HepG2 (cell line): ENCODE measurements around the gene THADA. TPM values are rescaled to one million over a fixed set of nuclear protein-coding genes. Genes with fewer than 3 reads are reported as not detected.
A peak's percentile ranks its signal among the peaks of the same experiment; 100 is the strongest.

Experiments
- AHDC1 ChIP-seq: sonication (generic); formaldehyde crosslinking; IDR thresholded peaks from 2 replicates; pipeline ENCODE4 v1.5.1; 2020; ENCODE audit warnings: mild to moderate bottlenecking, missing genetic modification reagents, borderline replicate concordance
- BRD4 ChIP-seq: sonication (generic); formaldehyde crosslinking; IDR thresholded peaks from 2 replicates; pipeline ENCODE4 v1.4.0; 2020; ENCODE audit warnings: missing genetic modification reagents
- CCDC6 ChIP-seq: sonication (generic); formaldehyde crosslinking; IDR thresholded peaks from 2 replicates; pipeline ENCODE4 v1.8.1; 2022; ENCODE audit warnings: mild to moderate bottlenecking, missing genetic modification reagents, moderate library complexity
- DMAP1 ChIP-seq: IDR thresholded peaks from 2 replicates; pipeline ENCODE4 v1.6.1; 2016
- EP300 ChIP-seq, 3 experiments: sonication (generic) in 1 of 3; formaldehyde crosslinking in 1 of 3; IDR thresholded peaks; 2 replicates each; pipeline versions ENCODE4 v1.5.1 to v1.6.1; 2011 to 2020; ENCODE audit warnings: low read depth in 2 of 3, low read length in 2 of 3, borderline replicate concordance in 1 of 3, improper control_type of control experiment in 1 of 3, mild to moderate bottlenecking in 1 of 3, missing genetic modification reagents in 1 of 3, moderate library complexity in 1 of 3
- HMG20A ChIP-seq: IDR thresholded peaks from 2 replicates; pipeline ENCODE4 v1.6.1; 2016; ENCODE audit warnings: borderline replicate concordance
- HNRNPL ChIP-seq: fragments of 200-400 bp; formaldehyde crosslinking; IDR thresholded peaks from 2 replicates; pipeline ENCODE4 v1.6.1; 2017; ENCODE audit warnings: mild to moderate bottlenecking, low read depth, low read length
- KDM6A ChIP-seq: IDR thresholded peaks from 2 replicates; pipeline ENCODE4 v1.6.1; 2016; ENCODE audit warnings: low read depth
- RBAK ChIP-seq: sonication (generic); formaldehyde crosslinking; IDR thresholded peaks from 2 replicates; pipeline ENCODE4 v1.5.1; 2020; ENCODE audit warnings: mild to moderate bottlenecking, missing genetic modification reagents
- SIN3B ChIP-seq: fragments of 150-350 bp; IDR thresholded peaks from 2 replicates; pipeline ENCODE4 v1.6.1; 2014; ENCODE audit warnings: low read length
- SRSF9 ChIP-seq: fragments of 200-400 bp; formaldehyde crosslinking; IDR thresholded peaks from 2 replicates; pipeline ENCODE4 v1.6.1; 2018; ENCODE audit warnings: borderline replicate concordance, mild to moderate bottlenecking, low read depth, low read length; ENCODE audit not compliant: insufficient read depth, poor library complexity, severe bottlenecking
- XBP1 ChIP-seq: sonication (generic); formaldehyde crosslinking; IDR thresholded peaks from 2 replicates; pipeline ENCODE4 v1.5.0; 2020; ENCODE audit warnings: missing genetic modification reagents
- ZFP62 ChIP-seq: sonication (generic); formaldehyde crosslinking; IDR thresholded peaks from 2 replicates; pipeline ENCODE4 v1.4.0; 2020; ENCODE audit warnings: missing genetic modification reagents
- ZKSCAN8 ChIP-seq: IDR thresholded peaks from 2 replicates; pipeline ENCODE4 v1.6.1; 2016; ENCODE audit warnings: borderline replicate concordance, missing genetic modification reagents, missing compliant biosample characterization
- ZNF18 ChIP-seq: sonication (generic); formaldehyde crosslinking; IDR thresholded peaks from 2 replicates; pipeline ENCODE4 v1.8.0; 2022; ENCODE audit warnings: mild to moderate bottlenecking, missing genetic modification reagents; ENCODE audit not compliant: insufficient replicate concordance
- ZNF597 ChIP-seq: sonication (generic); formaldehyde crosslinking; IDR thresholded peaks from 2 replicates; pipeline ENCODE4 v1.5.0; 2020; ENCODE audit warnings: missing genetic modification reagents
- ZNF709 ChIP-seq: sonication (generic); formaldehyde crosslinking; IDR thresholded peaks from 2 replicates; pipeline ENCODE4 v1.5.0; 2020; ENCODE audit warnings: mild to moderate bottlenecking, missing genetic modification reagents
- ZNF724P ChIP-seq: sonication (generic); formaldehyde crosslinking; IDR thresholded peaks from 2 replicates; pipeline ENCODE4 v1.8.0; 2022; ENCODE audit warnings: missing genetic modification reagents, borderline replicate concordance
- ZNF740 ChIP-seq: sonication (generic); formaldehyde crosslinking; IDR thresholded peaks from 2 replicates; pipeline ENCODE4 v1.4.0; 2020; ENCODE audit warnings: missing genetic modification reagents
- polyA plus RNA-seq, 8 experiments: library from polyadenylated mRNA; depleted of rRNA in 3 of 8; stranded (reverse) in 7 of 8; unstranded in 1 of 8; fragments of >200 nt; fragmentation: Illumina TruSeq in 4 of 8; extraction: Trizol in 4 of 8; gene quantifications; 2 replicates each; pipeline versions ENCODE4 v1.2.1 to v1.2.3, GENCODE V29; 2011 to 2016; ENCODE audit warnings: low read depth in 4 of 8, missing spikeins in 1 of 8, mixed read lengths in 1 of 8; ENCODE audit not compliant: insufficient read depth in 1 of 8
- total RNA-seq, 5 experiments: library from RNA; depleted of rRNA; stranded (reverse); fragments of >200 nt; fragmentation: Illumina TruSeq; extraction: Trizol; gene quantifications; 2 replicates each; pipeline ENCODE4 v1.2.3, GENCODE V29; 2016; ENCODE audit warnings: low read depth in 1 of 5

The THADA gene
- total and polyA plus RNA-seq, 2 of the 13 experiments (the other 11 are each of a cell fraction or from before 2014, with no cell fraction given) = 12.7 to 21.7 TPM

GRCh38 chr2:43424262-43425207 is 171.3 kb downstream of the THADA start (continued):
- no peak for TF ChIP-seq RBAK (CRISPR knock-in tag)
- peak; percentile 70 for TF ChIP-seq ZNF18
- no peak for TF ChIP-seq ZFP62
- peak; percentile 55; the same call in 1 of the 2 replicates for TF ChIP-seq CCDC6 (CRISPR knock-in tag)
- TF ChIP-seq ZNF724P (CRISPR knock-in tag) = peak; percentile 74; the same call in 1 of the 2 replicates
- no peak for TF ChIP-seq ZNF709 (CRISPR knock-in tag)
- peak; percentile 83; the same call in 1 of the 2 replicates for TF ChIP-seq KDM6A (CRISPR knock-in tag)
- peak in 1 of 2 experiments; percentile 97; a peak in 2 of 4 replicates for TF ChIP-seq EP300 (IDR thresholded peaks at IDR 0.05; ENCODE audit: low read depth in 2 of 2, low read length in 2 of 2)
- TF ChIP-seq EP300 (CRISPR knock-in tag; IDR thresholded peaks at IDR 0.05; ENCODE audit: borderline replicate concordance) = peak; percentile 70; the same call in 1 of the 2 replicates
- TF ChIP-seq BRD4 (CRISPR knock-in tag) = peak; percentile 55; the same call in 1 of the 2 replicates
- TF ChIP-seq ZNF740 (CRISPR knock-in tag) = no peak
- no peak for TF ChIP-seq SRSF9
- TF ChIP-seq XBP1 = no peak
- TF ChIP-seq HMG20A (CRISPR knock-in tag) = peak; percentile 96
- peak; percentile 62; the same call in 1 of the 2 replicates for TF ChIP-seq DMAP1
- 0 out of 2 replicates have a peak, but pooled peaks have one; percentile 84 for TF ChIP-seq ZKSCAN8 (CRISPR knock-in tag)
- no peak for TF ChIP-seq ZNF597 (CRISPR knock-in tag)
- no peak for TF ChIP-seq HNRNPL
- no peak for TF ChIP-seq SIN3B
- TF ChIP-seq AHDC1 (CRISPR knock-in tag) = peak; percentile 95
